Testis (tissue), 2 donors: Measurements from ENCODE around the gene MAGI2.

Experiments used
- POLR2A ChIP-seq: fragments of 450-650 bp; IDR thresholded peaks from one replicate; pipeline ENCODE4 v1.6.1; 2017; ENCODE audit warnings: antibody characterized with exemption, mild to moderate bottlenecking, moderate library complexity
- TF ChIP-seq, protein P1 (sequence below), 3 experiments: fragments of 450-650 bp in 2 of 3; fragments of 200-600 bp in 1 of 3; sonication (generic) in 1 of 3; IDR thresholded peaks; one replicate each; pipeline ENCODE4 v1.5.1; 2016 to 2019; ENCODE audit warnings: antibody characterized with exemption in 3 of 3, mild to moderate bottlenecking in 2 of 3, moderate library complexity in 1 of 3

DNA sequence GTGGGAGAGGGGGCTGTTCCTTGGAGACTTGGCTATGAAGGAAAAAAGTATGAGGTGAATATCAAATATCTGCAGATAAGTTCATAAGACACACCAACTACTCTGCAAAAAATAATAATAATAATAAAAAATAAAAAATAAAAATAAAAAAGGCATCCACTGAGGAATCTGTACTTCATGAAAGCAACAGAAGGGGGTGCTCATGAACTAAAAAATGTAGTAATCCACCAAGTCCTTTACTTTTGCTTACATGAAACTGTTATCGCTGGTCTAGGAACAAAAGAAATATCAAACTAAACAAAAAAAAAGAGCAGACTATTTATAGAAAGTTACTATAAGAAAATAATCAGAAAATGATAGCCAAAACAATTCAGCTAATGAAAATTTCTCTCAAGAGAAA, 1075.9 kb downstream of the MAGI2 start:
- TF ChIP-seq, protein P1, sequence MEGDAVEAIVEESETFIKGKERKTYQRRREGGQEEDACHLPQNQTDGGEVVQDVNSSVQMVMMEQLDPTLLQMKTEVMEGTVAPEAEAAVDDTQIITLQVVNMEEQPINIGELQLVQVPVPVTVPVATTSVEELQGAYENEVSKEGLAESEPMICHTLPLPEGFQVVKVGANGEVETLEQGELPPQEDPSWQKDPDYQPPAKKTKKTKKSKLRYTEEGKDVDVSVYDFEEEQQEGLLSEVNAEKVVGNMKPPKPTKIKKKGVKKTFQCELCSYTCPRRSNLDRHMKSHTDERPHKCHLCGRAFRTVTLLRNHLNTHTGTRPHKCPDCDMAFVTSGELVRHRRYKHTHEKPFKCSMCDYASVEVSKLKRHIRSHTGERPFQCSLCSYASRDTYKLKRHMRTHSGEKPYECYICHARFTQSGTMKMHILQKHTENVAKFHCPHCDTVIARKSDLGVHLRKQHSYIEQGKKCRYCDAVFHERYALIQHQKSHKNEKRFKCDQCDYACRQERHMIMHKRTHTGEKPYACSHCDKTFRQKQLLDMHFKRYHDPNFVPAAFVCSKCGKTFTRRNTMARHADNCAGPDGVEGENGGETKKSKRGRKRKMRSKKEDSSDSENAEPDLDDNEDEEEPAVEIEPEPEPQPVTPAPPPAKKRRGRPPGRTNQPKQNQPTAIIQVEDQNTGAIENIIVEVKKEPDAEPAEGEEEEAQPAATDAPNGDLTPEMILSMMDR (IDR thresholded peaks at IDR 0.05), result no peak
- TF ChIP-seq POLR2A, result no peak
